Osteocyte (in vitro differentiated cells): ENCODE measurements around the gene RHCE. TPM values are rescaled to one million over a fixed set of nuclear protein-coding genes. Genes with fewer than 3 reads are reported as not detected.
"Not testable (repeated sequence)": the region's sequence is repeated elsewhere in the genome, so short reads cannot be mapped to it uniquely, and the experiment has no call there.

Experiments used
- DNase-seq: peaks from one replicate; pipeline ENCODE4 v3.0.0; 2021; ENCODE audit warnings: mixed read lengths; ENCODE audit not compliant: unreplicated experiment; ENCODE audit errors: extremely low spot score
- H3K27ac Mint-ChIP-seq: one replicate; pipeline ENCODE4 v1.8.0; 2021; ENCODE audit warnings: mild to moderate bottlenecking, mixed read lengths; ENCODE audit not compliant: unreplicated experiment
- H3K27me3 Mint-ChIP-seq: one replicate; pipeline ENCODE4 v1.8.0; 2021; ENCODE audit warnings: mixed read lengths; ENCODE audit not compliant: unreplicated experiment
- H3K36me3 Mint-ChIP-seq: one replicate; pipeline ENCODE4 v1.8.0; 2021; ENCODE audit warnings: mixed read lengths; ENCODE audit not compliant: unreplicated experiment
- H3K4me1 Mint-ChIP-seq: one replicate; pipeline ENCODE4 v1.8.0; 2021; ENCODE audit warnings: mixed read lengths; ENCODE audit not compliant: unreplicated experiment
- H3K4me3 Mint-ChIP-seq: one replicate; pipeline ENCODE4 v1.8.0; 2021; ENCODE audit warnings: mild to moderate bottlenecking, moderate library complexity, mixed read lengths; ENCODE audit not compliant: unreplicated experiment
- H3K9me3 Mint-ChIP-seq: one replicate; pipeline ENCODE4 v1.8.0; 2021; ENCODE audit warnings: mixed read lengths; ENCODE audit not compliant: unreplicated experiment
- total RNA-seq: library from RNA; stranded (reverse); gene quantifications from 2 replicates; pipeline ENCODE4 v1.2.1, GENCODE V29; 2021
- TF ChIP-seq, protein P1 (sequence below): fragments of 200-600 bp; sonication (generic); IDR thresholded peaks from 2 replicates; pipeline ENCODE4 v1.5.0; 2021; ENCODE audit warnings: antibody characterized with exemption, mild to moderate bottlenecking, moderate library complexity

The RHCE gene
- total RNA-seq, 1 donor from 2014 or later = 0.40 TPM

DNA sequence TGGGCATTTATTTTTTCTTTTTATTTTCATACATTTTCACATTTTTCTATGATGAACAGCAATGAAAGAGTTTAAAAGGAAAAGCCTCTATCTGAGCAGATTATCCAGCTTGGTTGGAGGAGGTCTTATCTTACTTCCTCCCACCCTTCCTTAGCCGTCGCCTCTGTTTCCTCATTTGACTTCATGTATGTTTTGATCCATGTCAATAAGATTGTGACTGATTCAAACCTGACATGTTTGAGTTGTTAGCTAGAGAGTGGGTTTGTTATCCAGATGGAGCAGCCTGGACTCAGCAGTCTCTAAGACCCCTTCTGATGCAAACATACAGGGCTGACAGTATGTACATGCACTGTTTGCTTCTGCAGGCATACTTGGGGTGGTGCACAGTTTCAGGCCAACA lies 41.2 kb upstream of the RHCE start:
- no peak overlapping the region for H3K27ac Mint-ChIP-seq
- no peaks in the 10 kb centered on the region for H3K9me3 Mint-ChIP-seq
- DNase-seq = no peak
- peaks cover 9% of the 10 kb centered on the region for H3K4me1 Mint-ChIP-seq
- H3K4me3 Mint-ChIP-seq = no peak overlapping the region
- TF ChIP-seq, protein P1, sequence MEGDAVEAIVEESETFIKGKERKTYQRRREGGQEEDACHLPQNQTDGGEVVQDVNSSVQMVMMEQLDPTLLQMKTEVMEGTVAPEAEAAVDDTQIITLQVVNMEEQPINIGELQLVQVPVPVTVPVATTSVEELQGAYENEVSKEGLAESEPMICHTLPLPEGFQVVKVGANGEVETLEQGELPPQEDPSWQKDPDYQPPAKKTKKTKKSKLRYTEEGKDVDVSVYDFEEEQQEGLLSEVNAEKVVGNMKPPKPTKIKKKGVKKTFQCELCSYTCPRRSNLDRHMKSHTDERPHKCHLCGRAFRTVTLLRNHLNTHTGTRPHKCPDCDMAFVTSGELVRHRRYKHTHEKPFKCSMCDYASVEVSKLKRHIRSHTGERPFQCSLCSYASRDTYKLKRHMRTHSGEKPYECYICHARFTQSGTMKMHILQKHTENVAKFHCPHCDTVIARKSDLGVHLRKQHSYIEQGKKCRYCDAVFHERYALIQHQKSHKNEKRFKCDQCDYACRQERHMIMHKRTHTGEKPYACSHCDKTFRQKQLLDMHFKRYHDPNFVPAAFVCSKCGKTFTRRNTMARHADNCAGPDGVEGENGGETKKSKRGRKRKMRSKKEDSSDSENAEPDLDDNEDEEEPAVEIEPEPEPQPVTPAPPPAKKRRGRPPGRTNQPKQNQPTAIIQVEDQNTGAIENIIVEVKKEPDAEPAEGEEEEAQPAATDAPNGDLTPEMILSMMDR = no peak
- H3K27me3 Mint-ChIP-seq = no peaks in the 10 kb centered on the region
- peaks cover 33% of the 10 kb centered on the region for H3K36me3 Mint-ChIP-seq

DNA sequence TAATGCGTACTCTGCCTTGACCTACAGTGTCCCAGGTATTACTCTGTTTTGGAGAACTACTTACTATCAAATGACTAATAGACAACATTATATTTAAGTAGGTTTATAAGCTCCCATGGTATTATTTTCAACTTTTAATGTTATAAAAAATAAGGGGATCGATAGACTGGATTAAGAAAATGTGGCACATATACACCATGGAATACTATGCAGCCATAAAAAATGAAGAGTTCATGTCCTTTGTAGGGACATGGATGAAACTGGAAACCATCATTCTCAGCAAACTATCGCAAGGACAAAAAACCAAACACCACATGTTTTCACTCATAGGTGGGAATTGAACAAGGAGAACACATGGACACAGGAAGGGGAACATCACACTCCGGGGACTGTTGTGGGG lies 40.2 kb upstream of the RHCE start:
- H3K4me3 Mint-ChIP-seq, H3K27ac Mint-ChIP-seq, DNase-seq, H3K27me3 Mint-ChIP-seq, H3K9me3 Mint-ChIP-seq, H3K4me1 Mint-ChIP-seq: not testable (repeated sequence)
- peaks cover 39% of the 10 kb centered on the region for H3K36me3 Mint-ChIP-seq

DNA sequence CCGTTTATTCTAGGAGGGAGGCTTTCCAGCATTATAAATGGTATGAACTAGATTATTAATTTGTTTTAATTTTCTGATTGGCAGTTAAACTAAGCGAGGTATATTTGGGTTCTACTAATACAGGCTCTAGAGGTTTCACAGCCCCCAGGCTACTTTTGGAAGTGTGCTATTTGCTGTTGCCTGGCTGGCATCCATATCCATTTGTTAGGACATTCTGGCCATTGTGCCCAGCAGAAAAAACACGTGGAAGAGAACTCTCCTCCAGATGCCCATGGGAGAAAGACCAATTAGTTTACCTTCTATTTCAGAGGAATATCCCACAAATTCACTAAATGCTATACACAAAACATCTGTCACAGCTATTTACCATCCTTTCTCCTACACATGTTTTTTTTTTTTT lies 39.4 kb upstream of the RHCE start:
- Mint-ChIP-seq H3K27ac (no peak overlapping the region), H3K36me3 (peaks cover 43% of the 10 kb centered on the region), H3K4me1 (peaks cover 9% of the 10 kb centered on the region), H3K4me3 (no peak overlapping the region), H3K9me3 (no peaks in the 10 kb centered on the region), H3K27me3 (no peaks in the 10 kb centered on the region)
- no peak for DNase-seq
- TF ChIP-seq, protein P1 = no peak

DNA sequence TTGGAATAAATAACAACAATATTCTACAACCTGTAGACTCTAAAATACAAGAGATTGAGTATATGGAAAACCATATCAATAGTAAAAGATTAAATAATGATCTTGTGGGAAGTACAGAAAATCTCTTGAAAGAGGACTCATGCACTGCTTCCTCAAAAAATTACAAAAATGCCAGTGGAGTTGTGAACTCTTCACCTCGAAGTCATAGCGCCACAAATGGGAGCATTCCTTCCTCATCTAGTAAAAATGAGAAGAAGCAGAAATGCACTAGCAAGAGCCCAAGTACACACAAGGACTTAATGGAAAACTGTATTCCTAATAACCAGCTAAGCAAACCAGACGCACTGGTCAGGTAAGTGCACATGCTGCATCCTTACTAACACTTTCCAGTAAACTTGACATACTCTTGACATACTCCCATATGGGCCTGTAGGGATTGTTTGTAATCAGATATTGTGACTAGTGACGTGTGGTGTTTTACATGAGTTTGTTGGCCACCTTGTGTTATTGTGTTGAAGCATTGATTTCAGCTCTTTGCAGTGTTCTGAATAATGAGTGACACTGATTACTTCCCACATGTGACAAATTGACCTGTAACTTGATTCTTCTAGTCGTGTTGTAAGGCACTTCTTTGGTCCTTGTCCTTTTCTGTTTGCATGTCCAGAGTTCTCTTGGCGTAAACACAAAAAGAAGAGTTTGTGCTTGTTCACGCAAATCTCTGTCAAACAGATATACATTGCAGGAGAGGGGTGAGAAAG lies 38.1 kb upstream of the RHCE start:
- TF ChIP-seq, protein P1 = no peak
- no peak overlapping the region for H3K27ac Mint-ChIP-seq
- peaks cover 9% of the 10 kb centered on the region for H3K4me1 Mint-ChIP-seq
- no peaks in the 10 kb centered on the region for H3K27me3 Mint-ChIP-seq
- no peak overlapping the region for H3K4me3 Mint-ChIP-seq
- DNase-seq = no peak
- H3K9me3 Mint-ChIP-seq = no peaks in the 10 kb centered on the region
- H3K36me3 Mint-ChIP-seq = peaks cover 39% of the 10 kb centered on the region

DNA sequence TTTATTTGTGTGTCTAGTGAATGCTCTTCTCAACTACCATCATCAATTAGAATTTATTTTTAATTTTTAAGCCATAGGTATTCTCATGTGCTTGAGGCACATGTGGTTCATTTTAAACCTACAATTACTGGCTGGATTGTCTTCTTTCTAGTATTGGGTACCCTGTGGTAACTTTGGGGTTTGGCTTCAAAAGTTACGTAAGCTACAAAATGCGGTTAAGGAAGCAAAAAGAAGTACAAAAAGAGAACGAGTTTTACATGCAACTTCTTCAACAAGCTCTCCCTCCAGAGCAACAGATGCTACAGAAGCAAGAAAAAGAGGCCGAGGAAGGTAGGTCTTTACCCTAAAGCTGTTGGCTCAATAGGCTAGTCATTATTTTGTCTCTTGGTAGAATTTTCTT lies 35.9 kb upstream of the RHCE start:
- Mint-ChIP-seq H3K36me3 (peaks cover 42% of the 10 kb centered on the region), H3K4me3 (no peak overlapping the region), H3K9me3 (no peaks in the 10 kb centered on the region), H3K27ac (no peak overlapping the region), H3K27me3 (no peaks in the 10 kb centered on the region), H3K4me1 (peaks cover 5% of the 10 kb centered on the region)
- TF ChIP-seq, protein P1 = no peak
- no peak for DNase-seq
